Measurements from ENCODE around the gene SORCS1.

SORCS1 gene

GRCh38 chr10:106859892-106860652 is 304.4 kb downstream of the SORCS1 start:
- H3K4me3 ChIP-seq (ENCODE audit: low read length), result no peak overlapping the region
- TF ChIP-seq, protein P1, sequence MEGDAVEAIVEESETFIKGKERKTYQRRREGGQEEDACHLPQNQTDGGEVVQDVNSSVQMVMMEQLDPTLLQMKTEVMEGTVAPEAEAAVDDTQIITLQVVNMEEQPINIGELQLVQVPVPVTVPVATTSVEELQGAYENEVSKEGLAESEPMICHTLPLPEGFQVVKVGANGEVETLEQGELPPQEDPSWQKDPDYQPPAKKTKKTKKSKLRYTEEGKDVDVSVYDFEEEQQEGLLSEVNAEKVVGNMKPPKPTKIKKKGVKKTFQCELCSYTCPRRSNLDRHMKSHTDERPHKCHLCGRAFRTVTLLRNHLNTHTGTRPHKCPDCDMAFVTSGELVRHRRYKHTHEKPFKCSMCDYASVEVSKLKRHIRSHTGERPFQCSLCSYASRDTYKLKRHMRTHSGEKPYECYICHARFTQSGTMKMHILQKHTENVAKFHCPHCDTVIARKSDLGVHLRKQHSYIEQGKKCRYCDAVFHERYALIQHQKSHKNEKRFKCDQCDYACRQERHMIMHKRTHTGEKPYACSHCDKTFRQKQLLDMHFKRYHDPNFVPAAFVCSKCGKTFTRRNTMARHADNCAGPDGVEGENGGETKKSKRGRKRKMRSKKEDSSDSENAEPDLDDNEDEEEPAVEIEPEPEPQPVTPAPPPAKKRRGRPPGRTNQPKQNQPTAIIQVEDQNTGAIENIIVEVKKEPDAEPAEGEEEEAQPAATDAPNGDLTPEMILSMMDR (conservative IDR thresholded peaks at IDR 0.05; ENCODE audit: low read depth, low read length), result no peak
- no peak for DNase-seq (ENCODE audit: low read depth)

GRCh38 chr10:106857728-106858127 is 306.8 kb downstream of the SORCS1 start:
- no peak for DNase-seq (ENCODE audit: low read depth)
- TF ChIP-seq, protein P1 (conservative IDR thresholded peaks at IDR 0.05; ENCODE audit: low read depth, low read length), result no peak

GRCh38 chr10:106857213-106857612 is 307.3 kb downstream of the SORCS1 start:
- no peak for DNase-seq (ENCODE audit: low read depth)
- no peak overlapping the region for H3K4me3 ChIP-seq (ENCODE audit: low read length)
- TF ChIP-seq, protein P1 (conservative IDR thresholded peaks at IDR 0.05; ENCODE audit: low read depth, low read length), result no peak

More at GRCh38 chr10:106857728-106858127, 306.8 kb downstream of the SORCS1 start:
- H3K4me3 ChIP-seq (ENCODE audit: low read length), result no peak overlapping the region

GRCh38 chr10:106836933-106837663 is 327.4 kb downstream of the SORCS1 start:
- no peak overlapping the region for H3K4me3 ChIP-seq (ENCODE audit: low read length)
- DNase-seq (ENCODE audit: low read depth), result peak; percentile 2
- TF ChIP-seq, protein P1 (conservative IDR thresholded peaks at IDR 0.05; ENCODE audit: low read depth, low read length), result no peak

DNA sequence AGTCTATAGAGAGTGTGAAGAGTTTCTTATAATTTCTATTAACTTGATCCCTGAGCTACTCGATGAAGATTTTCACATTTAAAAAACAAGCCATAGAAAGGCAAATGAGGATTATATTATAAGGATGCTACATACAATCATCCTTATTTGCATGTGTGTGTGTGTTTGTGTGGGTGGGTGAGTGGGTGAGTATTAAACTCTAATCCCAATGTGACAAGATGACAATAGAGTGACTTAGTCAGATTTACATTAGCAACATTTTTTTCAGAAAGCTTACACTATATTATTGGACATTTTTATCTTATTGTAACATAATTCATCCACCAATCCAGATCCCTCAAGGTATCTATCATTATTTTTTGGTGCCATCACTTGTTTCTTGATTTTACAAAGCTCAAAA is 331.7 kb downstream of the SORCS1 start:
- DNase-seq (ENCODE audit: low read depth), result no peak
- TF ChIP-seq, protein P1 (conservative IDR thresholded peaks at IDR 0.05; ENCODE audit: low read depth, low read length), result no peak
- no peak overlapping the region for H3K4me3 ChIP-seq (ENCODE audit: low read length)

- TF ChIP-seq, protein P1 (conservative IDR thresholded peaks at IDR 0.05; ENCODE audit: low read depth, low read length), result no peak
- H3K4me3 ChIP-seq (ENCODE audit: low read length), result no peak overlapping the region
- no peak for DNase-seq (ENCODE audit: low read depth)
These were observed 334.0 kb downstream of the SORCS1 start for GRCh38 chr10:106830471-106830870.

Data from retinal pigment epithelial cell (primary cell).